OCI-LY7 (cell line): ENCODE measurements around the gene DCAF7. TPM values are rescaled to one million over a fixed set of nuclear protein-coding genes. Genes with fewer than 3 reads are reported as not detected.

Experiments used
- BruUV-seq: library from RNA; stranded (reverse); fragments of 400-500 nt; replicated peaks from 2 replicates; lab custom pipeline; 2021; lab: Mats Ljungman, UMichigan
- CTCF ChIA-PET: fragments of 300-600 bp; sonication (Branson Sonifier 250); formaldehyde crosslinking; loops from one replicate; lab custom pipeline; 2022; ENCODE audit warnings: antibody characterized with exemption; ENCODE audit not compliant: unreplicated experiment; lab: Charles Lee
- POLR2A ChIA-PET: fragments of 300-600 bp; sonication (Branson Sonifier 250); formaldehyde crosslinking; loops from one replicate; lab custom pipeline; 2022; ENCODE audit warnings: antibody characterized with exemption; lab: Charles Lee
- DNase-seq: peaks from one replicate; pipeline ENCODE4 v3.0.0-alpha.2; 2015; ENCODE audit warnings: low spot score
- H2AFZ ChIP-seq: fragments of 200-600 bp; sonication (generic), shearing (Covaris generic); 2 replicates; pipeline ENCODE4 v1.6.1; 2014; ENCODE audit warnings: mild to moderate bottlenecking, antibody characterized with exemption, low read length, moderate library complexity
- H3K27ac ChIP-seq: fragments of 200-600 bp; sonication (generic); 2 replicates; pipeline ENCODE4 v1.5.1; 2014; ENCODE audit warnings: mixed run types, low read depth, mild to moderate bottlenecking, moderate library complexity, low read length, inconsistent platforms; ENCODE audit not compliant: poor library complexity, severe bottlenecking
- H3K36me3 ChIP-seq: fragments of 200-600 bp; sonication (generic); 2 replicates; pipeline ENCODE4 v1.6.1; 2014; ENCODE audit warnings: mild to moderate bottlenecking, antibody characterized with exemption, low read length, moderate library complexity, mixed read lengths; ENCODE audit not compliant: insufficient read depth
- H3K4me1 ChIP-seq: fragments of 200-600 bp; sonication (generic); 2 replicates; pipeline ENCODE4 v1.5.1; 2014; ENCODE audit warnings: mild to moderate bottlenecking, low read length; ENCODE audit not compliant: insufficient read depth, poor library complexity, severe bottlenecking
- H3K4me2 ChIP-seq: fragments of 200-600 bp; sonication (generic); 2 replicates; pipeline ENCODE4 v1.6.1; 2014; ENCODE audit warnings: mild to moderate bottlenecking, low read length
- H3K4me3 ChIP-seq: fragments of 200-600 bp; sonication (generic); 2 replicates; pipeline ENCODE4 v1.5.1; 2014; ENCODE audit warnings: mild to moderate bottlenecking, low read depth, low read length; ENCODE audit not compliant: poor library complexity, severe bottlenecking
- H3K79me2 ChIP-seq: fragments of 200-600 bp; sonication (generic); 2 replicates; pipeline ENCODE4 v1.6.1; 2016; ENCODE audit warnings: low read depth, mild to moderate bottlenecking, low read length, moderate library complexity, mixed read lengths; ENCODE audit not compliant: insufficient read depth
- H3K9me2 ChIP-seq: fragments of 200-600 bp; sonication (generic); 2 replicates; pipeline ENCODE4 v1.6.1; 2016; ENCODE audit warnings: mild to moderate bottlenecking, low read length, mixed read lengths; ENCODE audit not compliant: insufficient read depth
- H3K9me3 ChIP-seq: fragments of 200-600 bp; sonication (generic); 2 replicates; pipeline ENCODE4 v1.6.1; 2014; ENCODE audit warnings: mild to moderate bottlenecking, mixed run types, low read length, mixed read lengths
- H4K20me1 ChIP-seq: fragments of 200-600 bp; sonication (generic); 2 replicates; pipeline ENCODE4 v1.6.1; 2014; ENCODE audit warnings: mild to moderate bottlenecking, antibody characterized with exemption, low read length, moderate library complexity, mixed read lengths; ENCODE audit not compliant: insufficient read depth
- CTCF ChIP-seq: fragments of 200-600 bp; sonication (generic); conservative IDR thresholded peaks from 2 replicates; pipeline ENCODE4 v1.5.1; 2014; ENCODE audit warnings: mild to moderate bottlenecking, antibody characterized with exemption, low read length, moderate library complexity, mixed read lengths
- EZH2phosphoT487 ChIP-seq: fragments of 200-600 bp; sonication (generic); IDR thresholded peaks from 2 replicates; pipeline ENCODE4 v1.6.1; 2018; ENCODE audit warnings: low read depth, borderline replicate concordance, mild to moderate bottlenecking, mixed run types, antibody characterized with exemption, low read length, moderate library complexity, mixed read lengths
- intact Hi-C: fragments of 100-400 bp; cut with micrococcal nuclease; formaldehyde crosslinking; loops from one replicate; pipeline ENCODE4 v1.10.0; 2022; ENCODE audit not compliant: unreplicated experiment
- total RNA-seq, 2 experiments: library from RNA; depleted of rRNA in 1 of 2; stranded (reverse); fragments of >200 nt in 1 of 2; shearing (Covaris generic) in 1 of 2; gene quantifications; 2 replicates each; pipeline ENCODE4 v1.2.3, GENCODE V29; 2014 to 2022

Gene DCAF7
- total RNA-seq, 2 experiments from 2014 or later, result 46.4 to 121 TPM

- Histone ChIP-seq H3K4me2 (no peak overlapping the region), H3K9me3 (no peaks in the 10 kb centered on the region), H3K4me3 (no peak overlapping the region), H4K20me1 (no peaks in the 10 kb centered on the region), H3K9me2 (no peaks in the 10 kb centered on the region), H3K4me1 (no peaks in the 10 kb centered on the region), H2AFZ (no peak overlapping the region), H3K36me3 (no peaks in the 10 kb centered on the region), H3K27ac (no peak overlapping the region), H3K79me2 (no peaks in the 10 kb centered on the region)
- no peak for TF ChIP-seq CTCF
- no peak for TF ChIP-seq EZH2phosphoT487
- ChIA-PET CTCF (no interaction called here), POLR2A (no interaction called here)
- intact Hi-C loops, result no loop called here
- DNase-seq, result no peak
- BruUV-seq, result no TSS peak
Measured at GRCh38 chr17:63538693-63539595, 11.3 kb upstream of the DCAF7 start.

- Histone ChIP-seq H3K9me2 (no peaks in the 10 kb centered on the region), H3K4me2 (no peak overlapping the region), H3K4me1 (no peaks in the 10 kb centered on the region), H3K79me2 (no peaks in the 10 kb centered on the region), H4K20me1 (no peaks in the 10 kb centered on the region), H3K4me3 (no peak overlapping the region), H3K9me3 (no peaks in the 10 kb centered on the region), H2AFZ (no peak overlapping the region), H3K27ac (no peak overlapping the region), H3K36me3 (no peaks in the 10 kb centered on the region)
- ChIA-PET POLR2A (interaction anchor here (0.6 kb wide), 1 partner anchor 303 kb away, joined by 3 read pairs; no protein-coding TSS in a partner anchor), CTCF (no interaction called here)
- no TSS peak for BruUV-seq
- DNase-seq, result no peak
- intact Hi-C loops, result no loop called here
- no peak for TF ChIP-seq CTCF
- TF ChIP-seq EZH2phosphoT487, result no peak
Measured at GRCh38 chr17:63540590-63540989, 9.7 kb upstream of the DCAF7 start.

- Histone ChIP-seq H3K9me2 (no peaks in the 10 kb centered on the region), H3K4me3 (no peak overlapping the region), H3K4me2 (no peak overlapping the region), H3K27ac (no peak overlapping the region), H4K20me1 (no peaks in the 10 kb centered on the region), H3K4me1 (no peaks in the 10 kb centered on the region), H2AFZ (no peak overlapping the region), H3K36me3 (no peaks in the 10 kb centered on the region), H3K79me2 (no peaks in the 10 kb centered on the region), H3K9me3 (no peaks in the 10 kb centered on the region)
- no peak for DNase-seq
- intact Hi-C loops, result no loop called here
- POLR2A ChIA-PET, result interaction anchor here (1.2 kb wide), 1 partner anchor 13 kb away, joined by 3 read pairs; no protein-coding TSS in a partner anchor
- BruUV-seq, result no TSS peak
- no peak for TF ChIP-seq CTCF
- no peak for TF ChIP-seq EZH2phosphoT487
- CTCF ChIA-PET, result no interaction called here
Measured at GRCh38 chr17:63542218-63542545, 8.1 kb upstream of the DCAF7 start.
